ENCODE results near the gene DNPEP. TPM values are rescaled to one million over a fixed set of nuclear protein-coding genes. Genes with fewer than 3 reads are reported as not detected.

Gene DNPEP
- total RNA-seq, 1 donor from 2014 or later = 85.1 TPM

- Mint-ChIP-seq H3K9me3 (no peaks in the 10 kb centered on the region), H3K4me3 (no peak overlapping the region), H3K27me3 (ENCODE audit: low read depth) (no peaks in the 10 kb centered on the region), H3K4me1 (peaks cover 53% of the 10 kb centered on the region), H3K27ac (peak overlapping the region; percentile 6), H3K36me3 (no peaks in the 10 kb centered on the region)
- DNase-seq (ENCODE audit: low spot score in 2 of 2, unreplicated experiment in 2 of 2) = peak in 1 of 2 experiments; percentile 75
- TF ChIP-seq, protein P1, sequence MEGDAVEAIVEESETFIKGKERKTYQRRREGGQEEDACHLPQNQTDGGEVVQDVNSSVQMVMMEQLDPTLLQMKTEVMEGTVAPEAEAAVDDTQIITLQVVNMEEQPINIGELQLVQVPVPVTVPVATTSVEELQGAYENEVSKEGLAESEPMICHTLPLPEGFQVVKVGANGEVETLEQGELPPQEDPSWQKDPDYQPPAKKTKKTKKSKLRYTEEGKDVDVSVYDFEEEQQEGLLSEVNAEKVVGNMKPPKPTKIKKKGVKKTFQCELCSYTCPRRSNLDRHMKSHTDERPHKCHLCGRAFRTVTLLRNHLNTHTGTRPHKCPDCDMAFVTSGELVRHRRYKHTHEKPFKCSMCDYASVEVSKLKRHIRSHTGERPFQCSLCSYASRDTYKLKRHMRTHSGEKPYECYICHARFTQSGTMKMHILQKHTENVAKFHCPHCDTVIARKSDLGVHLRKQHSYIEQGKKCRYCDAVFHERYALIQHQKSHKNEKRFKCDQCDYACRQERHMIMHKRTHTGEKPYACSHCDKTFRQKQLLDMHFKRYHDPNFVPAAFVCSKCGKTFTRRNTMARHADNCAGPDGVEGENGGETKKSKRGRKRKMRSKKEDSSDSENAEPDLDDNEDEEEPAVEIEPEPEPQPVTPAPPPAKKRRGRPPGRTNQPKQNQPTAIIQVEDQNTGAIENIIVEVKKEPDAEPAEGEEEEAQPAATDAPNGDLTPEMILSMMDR (IDR thresholded peaks at IDR 0.05; ENCODE audit: unreplicated experiment) = peak; percentile 80
These were observed 15.2 kb upstream of the DNPEP start for GRCh38 chr2:219402665-219403515.

DNA sequence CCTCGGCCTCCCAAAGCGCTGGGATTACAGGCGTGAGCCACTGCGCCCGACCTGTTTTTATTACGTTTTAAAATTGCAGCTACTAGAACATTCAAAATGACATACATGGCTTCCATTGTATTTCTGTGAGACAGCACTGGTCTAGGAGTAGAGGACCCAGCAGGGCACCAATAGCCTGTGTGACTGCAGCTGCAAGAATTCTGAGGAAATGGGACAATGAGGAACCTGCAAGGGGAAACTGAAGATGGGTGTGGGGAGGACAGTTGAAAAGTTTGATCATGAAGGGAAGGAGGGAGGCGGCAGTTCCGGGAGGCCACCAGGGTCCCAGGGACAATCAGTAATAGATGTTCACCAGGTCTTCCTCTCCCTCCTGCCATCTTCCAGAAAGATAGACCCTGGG lies 13.9 kb upstream of the DNPEP start:
- TF ChIP-seq, protein P1 (IDR thresholded peaks at IDR 0.05; ENCODE audit: unreplicated experiment) = no peak
- Mint-ChIP-seq H3K27ac (no peak overlapping the region), H3K4me1 (peaks cover 48% of the 10 kb centered on the region), H3K36me3 (no peaks in the 10 kb centered on the region), H3K4me3 (no peak overlapping the region), H3K9me3 (no peaks in the 10 kb centered on the region), H3K27me3 (ENCODE audit: low read depth) (no peaks in the 10 kb centered on the region)
- DNase-seq (ENCODE audit: low spot score in 2 of 2, unreplicated experiment in 2 of 2) = no peak

- no peaks in the 10 kb centered on the region for H3K36me3 Mint-ChIP-seq
- H3K27ac Mint-ChIP-seq = peak overlapping the region; percentile 17
- peaks cover 48% of the 10 kb centered on the region for H3K4me1 Mint-ChIP-seq
- peak in 1 of 2 experiments; percentile 51 for DNase-seq (ENCODE audit: low spot score in 2 of 2, unreplicated experiment in 2 of 2)
- H3K27me3 Mint-ChIP-seq (ENCODE audit: low read depth) = no peaks in the 10 kb centered on the region
- no peaks in the 10 kb centered on the region for H3K9me3 Mint-ChIP-seq
- TF ChIP-seq, protein P1 (IDR thresholded peaks at IDR 0.05; ENCODE audit: unreplicated experiment) = no peak
- H3K4me3 Mint-ChIP-seq = no peak overlapping the region
These were observed 12.8 kb upstream of the DNPEP start for GRCh38 chr2:219400562-219400961.

GRCh38 chr2:219399716-219400478 lies 12.2 kb upstream of the DNPEP start:
- TF ChIP-seq, protein P1 (IDR thresholded peaks at IDR 0.05; ENCODE audit: unreplicated experiment) = no peak
- DNase-seq (ENCODE audit: low spot score in 2 of 2, unreplicated experiment in 2 of 2) = no peak
- no peaks in the 10 kb centered on the region for H3K36me3 Mint-ChIP-seq
- no peaks in the 10 kb centered on the region for H3K27me3 Mint-ChIP-seq (ENCODE audit: low read depth)
- H3K4me3 Mint-ChIP-seq = no peak overlapping the region
- H3K4me1 Mint-ChIP-seq = peaks cover 45% of the 10 kb centered on the region
- no peak overlapping the region for H3K27ac Mint-ChIP-seq
- H3K9me3 Mint-ChIP-seq = no peaks in the 10 kb centered on the region

DNA sequence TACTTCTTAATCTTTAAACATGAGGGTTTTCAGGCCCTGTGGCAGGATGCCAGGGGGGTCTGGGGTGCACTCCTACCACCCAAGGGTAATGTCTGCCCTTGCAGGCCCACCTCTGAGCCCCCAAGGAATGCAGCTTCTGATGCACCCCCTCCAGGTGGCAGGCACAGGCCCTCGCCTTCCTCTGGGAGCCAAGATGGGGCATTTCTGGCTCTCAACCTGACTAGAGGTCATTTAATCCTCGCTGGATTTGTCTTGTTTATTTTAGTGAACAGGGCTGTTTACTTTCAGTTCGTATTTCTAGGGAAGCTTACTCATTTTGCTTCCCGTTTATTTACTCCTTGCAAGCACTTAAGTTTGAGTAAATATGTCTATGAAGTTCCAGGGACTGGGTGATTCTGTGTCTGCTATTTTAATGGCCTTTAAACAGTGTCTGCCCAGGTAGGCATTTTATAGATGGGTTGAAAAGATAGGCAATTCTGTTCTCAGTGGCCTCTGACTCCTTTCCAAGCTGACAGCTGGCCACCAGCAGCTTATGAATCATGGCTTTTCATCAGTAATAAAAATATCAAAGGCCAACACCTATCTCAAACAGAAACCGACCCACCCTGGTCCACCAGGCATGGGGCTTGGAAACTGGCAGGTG lies 11.1 kb upstream of the DNPEP start:
- Mint-ChIP-seq H3K27ac (no peak overlapping the region), H3K4me1 (peaks cover 38% of the 10 kb centered on the region), H3K9me3 (no peaks in the 10 kb centered on the region), H3K4me3 (no peak overlapping the region), H3K27me3 (ENCODE audit: low read depth) (no peaks in the 10 kb centered on the region), H3K36me3 (no peaks in the 10 kb centered on the region)
- TF ChIP-seq, protein P1 (IDR thresholded peaks at IDR 0.05; ENCODE audit: unreplicated experiment) = no peak
- DNase-seq (ENCODE audit: low spot score in 2 of 2, unreplicated experiment in 2 of 2) = no peak
